GM21737 (cell line): ENCODE measurements around the gene JAKMIP2.
"Not testable (repeated sequence)": the region's sequence is repeated elsewhere in the genome, so short reads cannot be mapped to it uniquely, and the experiment has no call there.

ENCODE experiments used
- ATAC-seq: cut with Tn5 transposase; IDR thresholded peaks from one replicate; pipeline ENCODE4 v1.9.1; 2021; ENCODE audit warnings: mild to moderate bottlenecking, moderate library complexity; ENCODE audit not compliant: unreplicated experiment

Gene JAKMIP2

DNA sequence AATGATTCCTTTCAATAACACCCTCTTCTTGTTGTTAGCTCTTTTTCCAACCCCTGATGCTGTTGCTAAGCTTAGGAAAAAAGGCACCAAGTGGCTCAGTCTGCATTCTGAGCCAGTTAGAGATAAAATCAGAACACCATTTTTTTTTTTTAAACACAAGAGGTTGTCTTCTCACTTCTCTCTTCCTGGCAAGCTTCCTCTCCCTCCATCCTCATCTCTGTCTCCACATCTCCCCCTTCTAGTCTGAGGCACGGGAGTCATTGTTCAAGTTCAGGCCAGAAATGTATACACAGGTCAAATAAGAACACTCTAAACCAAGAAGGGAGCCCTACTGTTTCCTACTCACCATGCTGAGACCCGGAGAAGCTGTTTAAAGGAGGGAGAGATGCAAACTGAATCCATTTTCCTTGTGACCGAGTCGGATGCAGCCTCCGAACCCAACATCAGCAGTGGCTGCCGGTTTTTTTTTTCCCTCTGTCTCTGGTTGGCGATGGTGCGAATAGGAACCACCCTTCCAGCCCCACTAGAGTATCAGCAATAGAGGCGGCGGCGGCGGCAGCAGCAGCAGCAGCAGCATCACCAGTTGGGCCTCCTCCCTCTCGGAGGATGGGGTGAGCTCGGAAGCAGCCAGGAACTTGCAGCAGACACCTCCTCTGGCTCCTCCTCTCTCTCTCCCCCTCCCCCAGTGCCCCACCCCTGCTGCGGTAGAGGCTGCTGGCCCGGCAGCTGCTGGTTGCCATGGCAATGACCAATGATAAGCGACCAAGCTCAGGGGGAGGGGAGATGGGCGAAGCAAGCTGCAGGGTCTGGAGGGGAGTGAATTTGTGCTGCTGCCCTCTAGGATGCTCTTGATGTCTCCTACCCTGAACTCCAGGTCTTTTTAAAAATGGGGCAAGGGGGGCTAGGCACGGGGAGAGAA lies at the start of gene JAKMIP2:
TSS of gene JAKMIP2 (minus strand) at position 619 of the 919 bp plus-strand sequence. CDS start 110,922 bp downstream, outside the sequence.
- peak; percentile 85 for ATAC-seq

DNA sequence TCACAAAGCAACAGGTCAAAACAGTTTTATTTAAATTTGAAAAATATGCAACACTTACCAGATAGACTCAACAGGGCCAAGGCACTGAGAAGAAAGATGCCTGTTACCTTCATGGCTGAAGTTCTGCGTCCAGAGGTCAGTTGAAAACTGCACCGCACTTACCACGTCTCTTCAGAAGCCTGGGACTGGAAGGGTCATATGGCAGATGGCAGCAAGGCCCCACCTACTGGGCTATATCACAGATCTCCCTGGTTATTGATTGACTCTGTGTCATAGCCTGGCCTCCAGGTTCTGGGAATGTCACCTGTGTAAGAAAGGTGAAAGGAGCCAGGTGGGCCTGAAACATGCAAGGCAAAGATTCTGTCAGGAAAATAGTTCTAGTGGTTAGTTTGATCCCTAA lies 48.9 kb upstream of the JAKMIP2 start, which contains the start of gene SPINK1:
TSS of gene SPINK1 (minus strand) at position 207 of the 400 bp plus-strand sequence. CDS start at position 113, 94 bp downstream.
- no peak for ATAC-seq

DNA sequence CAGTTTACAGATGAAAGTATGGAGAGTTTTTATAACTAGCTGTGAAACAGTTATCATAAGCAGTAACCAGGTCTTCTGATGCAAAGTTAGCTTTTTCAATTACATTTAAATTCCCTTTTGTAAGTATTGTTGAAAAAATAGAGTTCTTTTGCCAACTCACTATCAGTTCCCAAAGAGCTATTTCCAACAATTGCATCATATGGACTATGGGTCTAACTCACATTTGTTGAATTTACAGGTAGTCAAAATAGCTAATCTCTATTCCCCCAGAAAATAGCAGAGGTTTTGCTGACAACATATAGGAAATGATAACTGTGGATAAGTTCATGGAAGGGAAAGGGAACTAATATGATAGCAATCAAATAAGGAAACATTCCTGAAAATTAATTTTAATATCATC lies 47.5 kb upstream of the JAKMIP2 start:
- ATAC-seq, result no peak

DNA sequence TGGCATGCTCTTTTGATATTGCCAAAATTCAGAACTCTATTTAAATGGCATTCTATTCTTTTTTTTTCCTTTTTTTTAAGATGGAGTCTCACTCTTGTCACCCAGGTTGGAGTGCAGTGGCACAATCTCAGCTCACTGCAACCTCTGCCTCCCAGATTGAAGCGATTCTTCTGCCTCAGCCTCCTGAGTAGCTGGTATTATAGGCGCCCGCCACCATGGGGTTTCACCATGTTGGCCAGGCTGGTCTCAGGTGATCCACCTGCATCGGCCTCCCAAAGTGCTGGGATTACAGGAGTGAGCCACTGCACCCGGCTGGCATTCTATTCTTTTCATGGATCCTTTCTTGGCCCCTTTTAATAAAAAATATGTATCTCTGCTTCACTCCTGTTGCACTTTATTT lies 44.5 kb upstream of the JAKMIP2 start:
- not testable (repeated sequence) for ATAC-seq

DNA sequence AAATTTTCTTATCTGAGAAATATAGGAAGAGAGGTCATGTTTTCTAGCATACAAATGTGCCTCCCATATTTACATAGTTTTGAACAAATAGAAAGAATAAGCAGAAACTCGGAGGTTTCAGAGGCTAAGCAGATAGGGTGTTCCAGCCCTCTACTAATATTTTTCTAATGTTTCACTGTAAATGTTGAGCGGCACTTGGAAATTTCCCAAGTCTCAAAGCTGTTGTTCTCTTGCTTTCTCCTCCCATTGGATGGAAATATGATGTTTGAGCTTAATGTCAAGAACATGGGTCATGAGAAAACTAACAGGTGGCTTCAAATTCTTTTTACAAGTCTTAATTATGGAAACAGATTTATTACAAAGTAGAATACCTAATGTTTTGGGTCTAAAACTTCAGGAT lies 43.8 kb upstream of the JAKMIP2 start:
- no peak for ATAC-seq

DNA sequence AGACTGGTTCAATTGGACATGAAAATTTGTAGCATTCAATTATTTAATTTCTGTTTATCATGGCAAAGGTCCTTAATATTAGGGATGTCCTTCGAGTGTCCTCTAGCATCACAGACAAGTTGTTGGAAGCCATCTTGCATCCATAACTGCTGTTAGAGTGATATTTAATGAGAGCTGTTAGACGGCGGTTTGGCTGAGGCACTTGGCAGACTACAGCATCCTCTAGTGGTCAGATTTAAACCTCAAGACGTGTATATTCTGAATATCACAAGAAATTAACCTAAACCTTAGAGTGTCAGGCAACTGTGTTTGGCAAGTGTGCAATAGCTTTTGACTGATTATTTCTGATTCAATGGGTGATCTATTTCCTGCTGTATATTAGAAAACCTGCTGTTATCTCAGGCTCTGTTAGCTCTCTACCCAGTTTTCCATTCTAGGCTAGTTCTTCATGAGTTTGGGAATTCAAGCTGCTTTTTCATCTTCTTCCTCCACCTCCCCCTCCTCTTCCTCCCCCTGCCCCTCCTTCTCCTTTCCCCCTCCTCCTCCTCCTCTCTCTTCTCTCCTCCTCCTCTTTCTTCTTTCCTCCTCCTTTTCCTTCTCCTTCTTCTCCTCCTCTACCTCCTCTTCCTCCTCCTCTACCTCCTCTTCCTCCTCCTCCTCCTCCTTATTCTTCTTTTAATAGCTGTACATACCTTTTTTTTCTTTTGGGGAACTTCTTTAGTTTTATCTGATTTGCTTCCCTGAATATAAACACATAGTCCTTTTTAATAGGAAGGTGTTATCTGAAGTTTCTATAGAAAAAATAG lies 40.4 kb upstream of the JAKMIP2 start:
- ATAC-seq, result peak; percentile 78

DNA sequence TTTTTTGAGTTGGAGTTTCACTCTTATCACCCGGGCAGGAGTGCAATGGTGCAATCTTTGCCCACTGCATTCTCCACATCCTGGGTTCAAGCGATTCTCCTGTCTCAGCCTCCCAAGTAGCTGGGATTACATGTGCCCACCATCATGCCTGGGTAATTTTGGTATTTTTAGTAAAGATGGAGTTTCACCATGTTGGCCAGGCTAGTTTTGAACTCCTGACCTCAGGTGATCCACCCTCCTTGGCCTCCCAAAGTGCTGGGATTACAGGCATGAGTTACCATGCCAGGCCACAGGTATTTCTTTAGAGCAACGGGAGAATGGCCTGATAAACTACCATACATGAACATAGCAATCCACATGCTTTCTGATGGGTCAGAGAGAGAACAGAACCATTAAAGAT lies 39.7 kb upstream of the JAKMIP2 start:
- not testable (repeated sequence) for ATAC-seq

DNA sequence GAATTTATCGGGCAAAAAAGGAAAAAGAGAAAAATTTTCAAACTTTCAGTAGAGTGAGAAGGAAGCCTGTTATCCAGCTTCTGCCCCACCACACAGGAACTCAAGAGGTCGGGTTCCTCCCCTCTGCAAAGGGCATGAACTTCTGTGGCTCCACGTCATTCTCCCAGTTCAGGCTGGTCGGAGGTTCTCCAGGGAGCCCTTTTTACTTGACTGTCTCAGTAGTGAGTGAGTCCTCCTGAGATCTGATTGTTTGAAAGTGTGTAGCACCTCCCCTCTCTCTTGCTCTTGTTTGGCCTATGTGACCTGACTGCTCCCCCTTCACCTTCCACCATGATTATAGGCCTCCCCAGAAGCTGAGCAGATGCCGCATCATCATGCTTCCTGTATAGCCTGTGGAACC lies 39.2 kb upstream of the JAKMIP2 start:
- no peak for ATAC-seq

DNA sequence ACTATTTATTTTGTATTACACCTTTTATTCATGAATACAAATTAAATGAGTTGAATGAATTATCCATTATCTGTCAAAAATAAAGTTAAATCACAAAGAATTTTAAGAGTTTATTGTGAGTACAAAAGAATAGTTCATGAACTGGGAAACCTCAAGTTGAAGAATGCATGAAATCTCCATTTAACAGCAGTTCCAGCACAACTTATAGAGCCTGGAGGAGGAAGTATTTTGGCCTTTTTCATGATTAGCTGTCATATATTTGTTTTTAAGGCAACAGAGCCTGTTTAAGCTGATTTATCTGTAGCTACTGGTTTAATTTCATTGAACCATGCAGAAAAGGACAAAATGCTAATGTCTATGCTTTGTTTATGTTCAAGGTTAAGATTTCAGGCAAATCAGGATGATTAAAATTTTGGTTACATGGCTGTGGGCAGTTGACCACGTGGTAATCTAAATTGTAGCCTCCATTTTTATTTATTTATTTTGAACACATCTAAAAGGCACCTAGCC lies 36.8 kb upstream of the JAKMIP2 start:
- ATAC-seq, result no peak

DNA sequence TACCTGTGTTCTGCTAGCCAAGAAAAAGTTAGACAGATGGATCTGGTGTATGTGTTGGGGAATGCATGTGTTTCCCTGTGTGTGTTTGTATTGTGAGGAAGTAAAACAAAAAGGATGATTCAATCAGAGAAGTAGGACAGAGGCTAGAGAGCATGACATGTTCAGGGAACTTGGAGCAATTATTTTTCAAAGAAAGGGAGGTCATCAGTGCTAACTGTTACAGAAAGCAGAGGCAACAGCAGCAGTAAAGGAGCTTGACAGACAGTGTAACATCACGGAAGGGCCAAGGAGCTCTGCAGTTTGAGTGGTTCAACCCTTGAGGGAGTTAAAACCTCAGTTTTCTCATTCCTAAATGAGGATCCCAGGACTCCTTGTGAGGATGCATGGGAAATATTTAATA lies 35.8 kb upstream of the JAKMIP2 start:
- ATAC-seq, result no peak

DNA sequence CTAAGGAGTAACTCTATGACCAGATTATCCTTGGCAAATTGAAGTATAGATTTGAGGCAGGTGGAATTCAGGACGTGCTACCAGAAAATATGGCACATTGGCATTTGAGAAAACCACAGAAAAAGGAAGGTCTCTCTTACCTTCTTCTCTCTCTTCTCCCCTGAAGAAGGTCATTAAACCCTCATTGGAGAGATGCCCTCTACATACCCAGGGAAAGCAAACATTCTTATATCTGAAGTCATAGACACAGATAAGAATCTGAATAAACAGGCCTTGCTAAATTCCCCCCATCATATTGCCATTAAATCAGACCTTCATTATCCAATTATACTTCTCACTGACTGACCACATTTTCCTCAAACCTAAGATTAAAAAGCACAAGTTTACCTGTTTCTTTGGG lies 31.2 kb upstream of the JAKMIP2 start:
- ATAC-seq, result no peak

DNA sequence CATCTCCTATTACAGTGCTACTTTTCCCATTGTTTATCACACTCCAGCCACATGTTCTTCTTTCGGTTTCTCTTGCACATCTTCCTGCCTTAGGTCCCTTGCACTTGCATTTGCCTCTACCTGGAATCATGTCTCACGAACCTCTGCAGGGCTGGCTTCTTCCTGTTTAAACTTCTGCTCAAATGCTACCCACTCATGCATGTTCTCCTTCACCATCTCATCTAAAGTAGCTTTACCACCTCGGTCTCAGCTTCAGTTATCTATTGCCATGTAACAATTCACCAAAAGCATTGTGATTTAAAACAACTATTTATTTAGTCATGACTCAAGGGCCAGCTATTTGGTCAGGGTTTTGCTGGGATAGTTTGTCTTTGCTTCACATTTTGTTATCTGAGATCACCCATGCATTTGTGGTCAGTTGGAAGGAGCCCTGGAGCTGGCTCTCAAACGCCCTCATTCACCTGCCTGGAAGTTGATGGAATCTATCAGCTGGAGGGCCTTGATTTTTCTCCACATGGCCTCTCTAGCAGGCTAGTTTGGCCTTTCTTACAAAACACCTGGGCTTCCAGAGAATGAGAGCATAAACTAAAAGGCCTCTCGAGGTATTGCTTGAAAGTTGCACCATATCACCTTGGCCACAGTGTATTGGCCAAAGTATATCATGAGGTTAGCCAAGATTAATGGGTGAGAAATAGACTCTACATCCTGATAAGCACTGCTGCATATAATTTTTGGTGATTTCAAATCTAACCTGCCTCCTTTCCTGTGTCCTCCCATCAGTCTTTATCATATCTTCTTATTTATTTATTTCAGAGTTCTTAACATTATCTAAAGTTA lies 27.5 kb upstream of the JAKMIP2 start:
- no peak for ATAC-seq

DNA sequence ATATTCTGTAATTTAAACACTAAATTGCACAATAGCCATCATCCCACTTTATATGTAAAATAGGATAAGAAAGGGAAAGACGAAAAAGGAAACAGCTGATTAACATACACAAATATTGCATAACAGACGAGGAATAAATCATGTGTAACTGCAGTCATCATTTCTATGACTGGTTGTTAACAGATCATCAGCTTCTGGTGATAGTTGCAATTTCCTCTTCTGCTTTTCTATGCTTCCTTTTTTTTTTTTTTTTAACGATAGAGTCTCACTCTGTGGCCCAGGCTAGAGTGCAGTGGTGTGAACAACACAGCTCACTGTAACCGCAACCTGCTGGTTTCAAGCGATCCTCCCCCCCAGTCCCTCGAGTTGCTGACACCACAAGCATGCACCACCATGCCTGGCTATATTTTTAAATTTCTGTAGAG lies 22.5 kb upstream of the JAKMIP2 start:
- ATAC-seq, result peak; percentile 82

DNA sequence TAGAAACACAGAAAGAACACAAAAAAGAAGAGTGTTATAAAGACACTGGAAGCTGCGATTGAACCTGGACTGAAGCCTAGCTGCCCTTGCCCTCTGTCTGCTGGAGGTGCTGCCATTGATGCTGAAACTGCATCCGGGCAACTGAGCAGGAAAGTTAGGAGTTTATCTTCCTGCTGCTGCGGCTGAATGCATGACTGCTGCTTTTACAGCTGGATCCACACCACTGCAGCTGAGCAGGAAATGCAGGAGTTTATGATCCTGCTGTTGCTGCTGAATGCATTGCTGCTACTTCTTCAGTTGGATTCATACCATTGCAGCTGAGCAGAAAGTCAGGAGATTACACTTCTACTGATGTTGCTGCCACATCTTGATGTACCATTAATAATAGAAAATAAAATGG lies 21.8 kb upstream of the JAKMIP2 start:
- ATAC-seq, result no peak

DNA sequence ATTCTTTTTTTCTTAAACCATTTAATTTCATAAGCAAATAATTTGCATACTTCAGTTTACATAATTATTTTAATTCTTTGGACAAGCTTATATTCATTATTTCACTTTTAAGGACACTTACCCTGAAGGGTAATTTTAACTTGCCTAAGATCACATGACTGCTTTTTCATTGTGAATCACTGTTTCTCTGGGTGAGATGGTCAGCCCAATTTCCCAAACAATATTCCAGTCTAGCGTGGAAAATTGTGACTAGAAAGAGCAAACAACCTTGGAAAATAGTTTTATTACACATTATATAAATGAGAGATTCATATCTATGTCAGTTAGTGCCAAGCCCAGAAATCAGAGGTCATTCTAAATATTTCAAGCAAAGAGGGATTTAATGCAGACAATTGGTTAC lies 21.4 kb upstream of the JAKMIP2 start:
- ATAC-seq, result no peak

DNA sequence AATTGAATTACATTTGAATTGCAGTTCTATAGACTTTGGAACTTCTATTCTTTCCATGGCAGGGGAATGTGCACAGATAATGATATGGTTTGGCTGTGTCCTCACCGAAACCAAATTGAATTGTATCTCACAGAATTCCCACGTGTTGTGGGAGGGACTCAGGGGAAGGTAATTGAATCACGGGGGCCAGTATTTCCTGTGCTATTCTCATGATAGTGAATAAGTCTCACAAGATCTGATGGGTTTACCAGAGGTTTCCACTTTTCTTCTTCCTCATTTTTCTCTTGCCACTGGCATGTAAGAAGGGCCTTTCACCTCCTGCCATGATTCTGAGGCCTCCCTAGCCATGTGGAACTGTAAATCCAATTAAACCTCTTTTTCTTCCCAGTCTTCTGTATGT lies 20.6 kb upstream of the JAKMIP2 start:
- not testable (repeated sequence) for ATAC-seq

DNA sequence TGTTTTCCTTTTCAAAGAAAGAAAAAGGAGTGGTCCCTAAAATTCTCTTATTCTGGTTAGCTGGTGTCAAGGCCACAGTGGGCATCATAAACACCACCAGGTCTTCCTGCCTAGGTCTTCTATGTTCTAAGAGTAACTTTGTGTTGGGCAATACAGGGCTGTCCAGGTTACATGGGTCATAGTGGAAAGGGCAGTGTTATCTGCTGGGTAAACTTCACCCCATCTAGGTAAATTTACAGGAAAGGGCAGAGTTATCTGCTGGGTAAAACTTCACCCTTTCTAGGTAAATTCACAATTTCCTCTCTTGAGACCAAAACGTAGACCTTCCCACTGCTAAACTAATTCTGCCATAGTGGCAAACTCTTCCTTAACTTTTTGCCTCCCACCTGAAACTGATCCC lies 18.9 kb upstream of the JAKMIP2 start:
- no peak for ATAC-seq

DNA sequence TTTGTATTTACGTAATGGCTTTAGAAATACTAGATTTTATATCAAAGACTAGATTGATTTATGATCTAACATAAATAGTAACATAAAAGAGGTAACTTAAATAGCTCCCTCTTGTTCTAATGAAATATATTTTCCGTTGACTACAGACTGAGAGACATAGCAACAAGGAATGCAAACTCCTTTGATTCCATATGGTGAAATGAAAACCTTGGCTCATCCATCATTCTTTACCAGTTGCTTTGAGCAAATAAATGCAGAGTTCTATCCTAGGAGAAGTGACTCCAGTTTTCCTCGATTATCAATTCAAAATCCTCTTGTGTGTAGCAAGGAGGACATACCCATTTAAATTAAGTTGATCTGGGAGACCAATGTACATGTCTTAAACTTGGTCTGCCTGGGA lies 18.0 kb upstream of the JAKMIP2 start:
- no peak for ATAC-seq

DNA sequence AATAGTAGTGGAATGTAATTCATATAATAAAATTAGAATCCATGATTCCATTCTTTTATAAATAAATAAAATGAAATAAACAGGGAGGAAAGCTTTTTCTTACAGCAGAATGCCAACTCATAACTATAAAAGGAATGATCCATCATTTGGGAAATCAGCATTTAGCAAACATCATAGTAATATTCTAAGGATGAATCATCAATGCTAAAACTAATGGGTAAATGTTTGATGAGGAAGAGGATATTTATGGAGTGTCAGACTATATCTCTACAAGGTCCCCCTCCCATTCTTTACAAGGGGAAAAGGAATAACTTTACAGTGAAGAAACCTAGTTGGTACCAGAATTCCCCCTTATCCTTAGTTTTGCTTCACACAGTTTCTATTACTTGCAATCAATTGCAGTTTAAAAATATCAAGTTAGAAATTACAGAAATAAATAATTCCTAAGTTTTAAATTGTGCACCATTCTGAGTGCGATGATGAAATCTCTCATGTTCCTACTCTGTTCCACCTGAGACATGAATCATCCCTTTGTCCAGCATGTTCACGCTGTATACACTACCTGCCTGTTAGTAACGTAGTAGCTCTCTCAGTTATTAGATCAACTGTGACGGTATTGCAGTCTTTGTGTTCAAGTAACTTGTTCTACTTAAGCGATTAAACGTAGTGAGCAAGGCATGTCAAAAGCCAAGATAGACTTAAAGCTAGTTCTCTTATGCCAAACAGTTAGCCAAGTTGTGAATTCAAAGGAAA lies 14.2 kb upstream of the JAKMIP2 start:
- ATAC-seq, result no peak

DNA sequence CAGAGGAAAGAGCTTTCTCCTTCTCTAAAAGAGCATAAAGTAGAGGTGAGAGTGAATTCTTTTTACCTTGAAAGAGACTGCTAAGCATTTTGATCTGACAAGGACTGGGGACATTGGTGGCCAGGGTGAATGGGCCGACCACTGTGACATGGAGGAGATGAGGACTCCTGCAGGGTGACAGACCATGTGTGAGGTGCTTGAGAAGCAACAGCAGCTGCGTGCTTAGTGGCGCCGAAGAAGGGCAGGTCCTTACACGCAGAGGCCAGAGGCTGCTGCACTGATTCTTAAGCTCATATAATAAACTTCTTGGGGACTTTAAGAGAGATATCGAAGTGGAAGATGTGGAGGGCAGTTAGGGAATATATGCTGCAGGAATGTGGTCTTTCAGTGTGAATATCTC lies 8.7 kb upstream of the JAKMIP2 start:
- ATAC-seq, result no peak
